BJ (cell line): ENCODE data around the gene ZNF462. TPM values are rescaled to one million over a fixed set of nuclear protein-coding genes. Genes with fewer than 3 reads are reported as not detected.

Experiments used
- CTCF ChIA-PET: fragments of 350-600 bp; formaldehyde crosslinking; extraction: SDS; loops from one replicate; lab custom pipeline; 2021; ENCODE audit warnings: antibody characterized with exemption, inconsistent platforms; lab: Yijun Ruan, JAX
- POLR2A ChIA-PET: fragments of 300-600 bp; sonication (Branson Sonifier 250); formaldehyde crosslinking; extraction: SDS; loops from one replicate; lab custom pipeline; 2021; ENCODE audit warnings: antibody characterized with exemption; lab: Charles Lee
- DNase-seq: peaks from one replicate; pipeline ENCODE4 v3.0.0-alpha.2; 2011; ENCODE audit warnings: low read depth
- H3K27me3 ChIP-seq: 2 replicates; pipeline ENCODE4 v1.6.0; 2011; ENCODE audit warnings: low read length; ENCODE audit not compliant: control insufficient read depth, insufficient read depth
- H3K36me3 ChIP-seq: 2 replicates; pipeline ENCODE4 v1.5.1; 2011; ENCODE audit warnings: low read length; ENCODE audit not compliant: control insufficient read depth, insufficient read depth
- H3K4me3 ChIP-seq: 2 replicates; pipeline ENCODE4 v1.5.1; 2011; ENCODE audit warnings: low read depth, mild to moderate bottlenecking, control low read depth, low read length
- CTCF ChIP-seq: IDR thresholded peaks from 2 replicates; pipeline ENCODE4 v1.5.1; 2011; ENCODE audit warnings: low read depth, mild to moderate bottlenecking, control low read depth, inconsistent platforms, low read length, moderate library complexity; ENCODE audit not compliant: insufficient read depth
- polyA plus RNA-seq: library from polyadenylated mRNA; depleted of rRNA; stranded (reverse); fragments of >200 nt; gene quantifications from 2 replicates; pipeline ENCODE4 v1.2.3, GENCODE V29; 2011

ZNF462 gene
- polyA plus RNA-seq, 1 experiment, result 3.5 TPM

- Histone ChIP-seq H3K27me3 (peaks cover 3% of the 10 kb centered on the region; the same call in 1 of the 2 replicates), H3K4me3 (peak overlapping the region; percentile 77), H3K36me3 (no peaks in the 10 kb centered on the region)
- ChIA-PET POLR2A (interaction anchor here (0.7 kb wide), 1 partner anchor 27 kb away, joined by 3 read pairs; no protein-coding TSS in a partner anchor), CTCF (interaction anchor here (0.6 to 1.7 kb wide), 6 partner anchors 10 to 579 kb away, joined by 3 to 5 read pairs (median 4); no protein-coding TSS in a partner anchor)
- no peak for DNase-seq
- TF ChIP-seq CTCF, result no peak
These were observed 1.6 kb downstream of the ZNF462 start for GRCh38 chr9:106864373-106865143.

- no peak for TF ChIP-seq CTCF
- H3K27me3 ChIP-seq, result no peaks in the 10 kb centered on the region
- ChIA-PET CTCF (no interaction called here), POLR2A (no interaction called here)
- no peaks in the 10 kb centered on the region for H3K36me3 ChIP-seq
- no peak overlapping the region for H3K4me3 ChIP-seq
- DNase-seq, result no peak
These were observed 3.3 kb downstream of the ZNF462 start for GRCh38 chr9:106866243-106866642.

GRCh38 chr9:106867286-106867685 lies 4.3 kb downstream of the ZNF462 start:
- Histone ChIP-seq H3K36me3 (no peaks in the 10 kb centered on the region), H3K4me3 (no peak overlapping the region), H3K27me3 (no peaks in the 10 kb centered on the region)
- CTCF ChIA-PET, result interaction anchor here (0.6 kb wide), 1 partner anchor 153 kb away, joined by 3 read pairs; no protein-coding TSS in a partner anchor
- POLR2A ChIA-PET, result no interaction called here
- TF ChIP-seq CTCF, result no peak
- DNase-seq, result no peak

GRCh38 chr9:106868087-106868486 lies 5.1 kb downstream of the ZNF462 start:
- no peak for DNase-seq
- CTCF ChIA-PET, result no interaction called here
- H3K36me3 ChIP-seq, result no peaks in the 10 kb centered on the region
- POLR2A ChIA-PET, result no interaction called here
- H3K27me3 ChIP-seq, result no peaks in the 10 kb centered on the region
- TF ChIP-seq CTCF, result no peak
- no peak overlapping the region for H3K4me3 ChIP-seq

GRCh38 chr9:106868565-106868964 lies 5.6 kb downstream of the ZNF462 start:
- Histone ChIP-seq H3K36me3 (no peaks in the 10 kb centered on the region), H3K27me3 (no peaks in the 10 kb centered on the region), H3K4me3 (no peak overlapping the region)
- ChIA-PET CTCF (no interaction called here), POLR2A (no interaction called here)
- TF ChIP-seq CTCF, result no peak
- DNase-seq, result no peak
